ENCODE measurements around the gene DOK3.

Gene DOK3

GRCh38 chr5:177509991-177510566 is 453 bp upstream of the DOK3 start:
- H2BK15ac ChIP-seq (ENCODE audit: low read depth, poor library complexity, severe bottlenecking) = no peak overlapping the region
- peaks cover 31% of the 10 kb centered on the region for H3K79me1 ChIP-seq (replicated peaks; ENCODE audit: low read length, poor library complexity, severe bottlenecking)
- H3K4me1 ChIP-seq (ENCODE audit: control insufficient read depth, insufficient read depth, low read depth, low read length) = peaks cover 11% of the 10 kb centered on the region
- DNase-seq = no peak
- H3K4me3 ChIP-seq (ENCODE audit: insufficient read depth in 1 of 2, low read depth in 1 of 2, low read length in 2 of 2) = no peak overlapping the region
- H3K18ac ChIP-seq (ENCODE audit: low read depth in 1 of 2, low read length in 2 of 2) = no peak overlapping the region
- H3K4me2 ChIP-seq (ENCODE audit: low read length, poor library complexity, severe bottlenecking) = no peak overlapping the region
- H3K23ac ChIP-seq (ENCODE audit: low read length in 2 of 2) = no peak overlapping the region
- H2BK12ac ChIP-seq (ENCODE audit: low read length in 2 of 2) = no peak overlapping the region
- H2BK120ac ChIP-seq (ENCODE audit: low read depth, low read length) = no peak overlapping the region
- no peaks in the 10 kb centered on the region for H3K27me3 ChIP-seq (ENCODE audit: control insufficient read depth in 1 of 2, insufficient read depth in 1 of 2, low read length in 2 of 2)
- no peak overlapping the region for H3K9ac ChIP-seq (ENCODE audit: low read length)
- H3K14ac ChIP-seq (ENCODE audit: low read length in 2 of 2) = no peak overlapping the region
- no peak overlapping the region for H2AFZ ChIP-seq (ENCODE audit: low read depth, low read length)
- no peak overlapping the region for H4K8ac ChIP-seq (ENCODE audit: low read length)
- H3K36me3 ChIP-seq (ENCODE audit: control insufficient read depth in 1 of 2, insufficient read depth in 2 of 2, low read depth in 1 of 2, low read length in 2 of 2) = peaks cover 48 to 77% of the 10 kb centered on the region in 2 experiments
- WGBS = 92% methylated on average over 11 of the region's 11 CpGs
- H3K27ac ChIP-seq (ENCODE audit: low read length, poor library complexity, severe bottlenecking) = no peak overlapping the region
- H3K4ac ChIP-seq (ENCODE audit: low read depth in 1 of 2, low read length in 2 of 2) = no peak overlapping the region
- H3K9me3 ChIP-seq (ENCODE audit: control insufficient read depth, low read length) = no peaks in the 10 kb centered on the region
- H2AK5ac ChIP-seq (ENCODE audit: low read length, severe bottlenecking) = no peak overlapping the region
- no peak overlapping the region for H4K91ac ChIP-seq (ENCODE audit: low read length)
- H2BK5ac ChIP-seq (ENCODE audit: low read depth, low read length, poor library complexity, severe bottlenecking) = no peak overlapping the region

- no peak overlapping the region for H3K4ac ChIP-seq (ENCODE audit: low read depth in 1 of 2, low read length in 2 of 2)
- no peak for DNase-seq
- WGBS = 78% methylated on average over 8 of the region's 8 CpGs
Observed at GRCh38 chr5:177508837-177509236, 789 bp downstream of the DOK3 start.

GRCh38 chr5:177508221-177508611 is 1.4 kb downstream of the DOK3 start:
- H3K14ac ChIP-seq (ENCODE audit: low read length in 2 of 2) = no peak overlapping the region
- H3K4me2 ChIP-seq (ENCODE audit: low read length, poor library complexity, severe bottlenecking) = no peak overlapping the region
- no peak overlapping the region for H2BK15ac ChIP-seq (ENCODE audit: low read depth, poor library complexity, severe bottlenecking)
- no peak overlapping the region for H2BK5ac ChIP-seq (ENCODE audit: low read depth, low read length, poor library complexity, severe bottlenecking)
- H3K36me3 ChIP-seq (ENCODE audit: control insufficient read depth in 1 of 2, insufficient read depth in 2 of 2, low read depth in 1 of 2, low read length in 2 of 2) = peaks cover 30 to 75% of the 10 kb centered on the region in 2 experiments
- H3K79me1 ChIP-seq (replicated peaks; ENCODE audit: low read length, poor library complexity, severe bottlenecking) = peaks cover 13% of the 10 kb centered on the region
- H4K91ac ChIP-seq (ENCODE audit: low read length) = no peak overlapping the region
- H3K9ac ChIP-seq (ENCODE audit: low read length) = no peak overlapping the region
- no peak overlapping the region for H4K8ac ChIP-seq (ENCODE audit: low read length)
- H2BK12ac ChIP-seq (ENCODE audit: low read length in 2 of 2) = no peak overlapping the region
- H3K9me3 ChIP-seq (ENCODE audit: control insufficient read depth, low read length) = no peaks in the 10 kb centered on the region
- DNase-seq = no peak
- no peak overlapping the region for H3K27ac ChIP-seq (ENCODE audit: low read length, poor library complexity, severe bottlenecking)
- H3K4me3 ChIP-seq (ENCODE audit: insufficient read depth in 1 of 2, low read depth in 1 of 2, low read length in 2 of 2) = no peak overlapping the region
- no peaks in the 10 kb centered on the region for H3K27me3 ChIP-seq (ENCODE audit: control insufficient read depth in 1 of 2, insufficient read depth in 1 of 2, low read length in 2 of 2)
- H3K18ac ChIP-seq (ENCODE audit: low read depth in 1 of 2, low read length in 2 of 2) = no peak overlapping the region
- H2AFZ ChIP-seq (ENCODE audit: low read depth, low read length) = no peak overlapping the region
- peaks cover 6% of the 10 kb centered on the region for H3K4me1 ChIP-seq (ENCODE audit: control insufficient read depth, insufficient read depth, low read depth, low read length)
- H3K23ac ChIP-seq (ENCODE audit: low read length in 2 of 2) = no peak overlapping the region
- H2AK5ac ChIP-seq (ENCODE audit: low read length, severe bottlenecking) = no peak overlapping the region
- no peak overlapping the region for H3K4ac ChIP-seq (ENCODE audit: low read depth in 1 of 2, low read length in 2 of 2)
- WGBS = 97% methylated on average over 26 of the region's 26 CpGs
- H2BK120ac ChIP-seq (ENCODE audit: low read depth, low read length) = no peak overlapping the region

More at GRCh38 chr5:177508837-177509236, 789 bp downstream of the DOK3 start:
- Histone ChIP-seq H2AFZ (ENCODE audit: low read depth, low read length) (no peak overlapping the region), H3K9me3 (ENCODE audit: control insufficient read depth, low read length) (no peaks in the 10 kb centered on the region), H3K18ac (ENCODE audit: low read depth in 1 of 2, low read length in 2 of 2) (peak overlapping the region in 1 of 2 experiments; percentile 3), H3K23ac (ENCODE audit: low read length in 2 of 2) (no peak overlapping the region), H3K4me3 (ENCODE audit: insufficient read depth in 1 of 2, low read depth in 1 of 2, low read length in 2 of 2) (no peak overlapping the region), H3K36me3 (ENCODE audit: control insufficient read depth in 1 of 2, insufficient read depth in 2 of 2, low read depth in 1 of 2, low read length in 2 of 2) (peaks cover 36 to 75% of the 10 kb centered on the region in 2 experiments), H4K91ac (ENCODE audit: low read length) (no peak overlapping the region), H3K4me2 (ENCODE audit: low read length, poor library complexity, severe bottlenecking) (no peak overlapping the region), H3K27me3 (ENCODE audit: control insufficient read depth in 1 of 2, insufficient read depth in 1 of 2, low read length in 2 of 2) (no peaks in the 10 kb centered on the region), H2BK5ac (ENCODE audit: low read depth, low read length, poor library complexity, severe bottlenecking) (no peak overlapping the region), H3K79me1 (replicated peaks; ENCODE audit: low read length, poor library complexity, severe bottlenecking) (peaks cover 19% of the 10 kb centered on the region), H2BK15ac (ENCODE audit: low read depth, poor library complexity, severe bottlenecking) (no peak overlapping the region), H3K27ac (ENCODE audit: low read length, poor library complexity, severe bottlenecking) (no peak overlapping the region), H3K14ac (ENCODE audit: low read length in 2 of 2) (no peak overlapping the region), H3K4me1 (ENCODE audit: control insufficient read depth, insufficient read depth, low read depth, low read length) (peaks cover 6% of the 10 kb centered on the region), H2BK120ac (ENCODE audit: low read depth, low read length) (no peak overlapping the region), H2BK12ac (ENCODE audit: low read length in 2 of 2) (no peak overlapping the region), H3K9ac (ENCODE audit: low read length) (no peak overlapping the region), H2AK5ac (ENCODE audit: low read length, severe bottlenecking) (no peak overlapping the region), H4K8ac (ENCODE audit: low read length) (no peak overlapping the region)

GRCh38 chr5:177507596-177508220 is 1.9 kb downstream of the DOK3 start:
- H3K4me3 ChIP-seq (ENCODE audit: insufficient read depth in 1 of 2, low read depth in 1 of 2, low read length in 2 of 2) = no peak overlapping the region
- peaks cover 10% of the 10 kb centered on the region for H3K79me1 ChIP-seq (replicated peaks; ENCODE audit: low read length, poor library complexity, severe bottlenecking)
- no peak overlapping the region for H3K4ac ChIP-seq (ENCODE audit: low read depth in 1 of 2, low read length in 2 of 2)
- H2AFZ ChIP-seq (ENCODE audit: low read depth, low read length) = no peak overlapping the region
- no peak overlapping the region for H3K4me2 ChIP-seq (ENCODE audit: low read length, poor library complexity, severe bottlenecking)
- 92% methylated on average over 17 of the region's 17 CpGs for WGBS
- peaks cover 25 to 75% of the 10 kb centered on the region in 2 experiments for H3K36me3 ChIP-seq (ENCODE audit: control insufficient read depth in 1 of 2, insufficient read depth in 2 of 2, low read depth in 1 of 2, low read length in 2 of 2)
- no peak overlapping the region for H4K91ac ChIP-seq (ENCODE audit: low read length)
- H2BK120ac ChIP-seq (ENCODE audit: low read depth, low read length) = no peak overlapping the region
- no peak overlapping the region for H3K23ac ChIP-seq (ENCODE audit: low read length in 2 of 2)
- no peak overlapping the region for H3K14ac ChIP-seq (ENCODE audit: low read length in 2 of 2)
- H2BK12ac ChIP-seq (ENCODE audit: low read length in 2 of 2) = no peak overlapping the region
- no peak overlapping the region for H2BK15ac ChIP-seq (ENCODE audit: low read depth, poor library complexity, severe bottlenecking)
- no peak overlapping the region for H2BK5ac ChIP-seq (ENCODE audit: low read depth, low read length, poor library complexity, severe bottlenecking)
- H4K8ac ChIP-seq (ENCODE audit: low read length) = no peak overlapping the region
- no peak overlapping the region for H2AK5ac ChIP-seq (ENCODE audit: low read length, severe bottlenecking)
- no peaks in the 10 kb centered on the region for H3K9me3 ChIP-seq (ENCODE audit: control insufficient read depth, low read length)
- no peaks in the 10 kb centered on the region for H3K27me3 ChIP-seq (ENCODE audit: control insufficient read depth in 1 of 2, insufficient read depth in 1 of 2, low read length in 2 of 2)
- H3K18ac ChIP-seq (ENCODE audit: low read depth in 1 of 2, low read length in 2 of 2) = no peak overlapping the region
- no peak overlapping the region for H3K9ac ChIP-seq (ENCODE audit: low read length)
- H3K4me1 ChIP-seq (ENCODE audit: control insufficient read depth, insufficient read depth, low read depth, low read length) = peaks cover 9% of the 10 kb centered on the region
- DNase-seq = no peak
- H3K27ac ChIP-seq (ENCODE audit: low read length, poor library complexity, severe bottlenecking) = no peak overlapping the region

Measured in mesenchymal stem cell (in vitro differentiated cells and primary cell).